Stimulated activated CD8-positive, alpha-beta memory T cell treated with anti-CD3 and anti-CD28 coated beads, Interleukin-7, amount 100 ng/mL, for 24 hours (primary cell): Measurements from ENCODE around the gene KRTAP4-9.
"Not testable (repeated sequence)": the region's sequence is repeated elsewhere in the genome, so short reads cannot be mapped to it uniquely, and the experiment has no call there.

Experiments
- DNase-seq: peaks from one replicate; pipeline ENCODE4 v3.0.0-alpha.2; 2020; ENCODE audit warnings: low read depth

Gene KRTAP4-9

DNA sequence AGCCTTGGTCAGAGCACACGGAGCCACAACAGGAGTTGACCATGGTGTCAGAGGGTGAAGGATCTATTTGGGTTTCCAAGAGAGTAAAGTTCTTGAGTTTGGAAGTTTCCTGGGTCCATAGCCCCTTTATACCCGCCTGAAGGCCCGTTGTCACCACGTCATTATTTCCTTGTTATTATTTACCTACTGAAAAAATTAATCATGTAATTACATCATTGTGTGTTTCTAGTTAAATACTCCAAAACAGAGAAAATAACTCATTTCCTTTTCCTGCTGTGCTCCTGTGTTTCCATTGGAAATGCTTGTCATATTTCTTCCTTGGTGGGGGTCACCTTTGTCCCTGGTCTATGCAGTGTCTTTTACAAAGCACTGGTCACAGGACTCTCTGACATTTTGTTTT, 7.1 kb upstream of the KRTAP4-9 start, which contains the start of gene KRTAP4-8:
KRTAP4-8 (minus strand) TSS at position 101 of the 400 bp plus-strand sequence; CDS start at position 43, 58 bp downstream.
- no peak for DNase-seq

DNA sequence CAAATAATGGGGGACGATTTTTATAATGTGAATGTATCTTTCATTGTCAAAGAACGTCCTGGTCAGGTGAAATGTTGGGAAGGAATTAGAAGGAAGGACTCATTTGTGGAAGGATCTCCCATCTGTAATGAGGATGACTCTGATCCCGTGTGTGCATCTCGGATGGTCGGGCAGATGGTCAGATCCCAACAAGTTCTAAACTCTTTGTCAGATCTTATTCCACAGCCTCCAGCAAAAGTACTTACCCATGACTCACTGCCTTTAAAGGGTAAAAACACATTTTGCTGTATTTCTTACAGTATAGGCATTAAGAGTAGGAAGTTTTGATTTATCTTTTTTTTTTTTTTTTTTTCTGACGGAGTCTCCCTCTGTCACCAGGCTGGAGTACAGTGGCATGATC, 6.7 kb upstream of the KRTAP4-9 start:
- no peak for DNase-seq

DNA sequence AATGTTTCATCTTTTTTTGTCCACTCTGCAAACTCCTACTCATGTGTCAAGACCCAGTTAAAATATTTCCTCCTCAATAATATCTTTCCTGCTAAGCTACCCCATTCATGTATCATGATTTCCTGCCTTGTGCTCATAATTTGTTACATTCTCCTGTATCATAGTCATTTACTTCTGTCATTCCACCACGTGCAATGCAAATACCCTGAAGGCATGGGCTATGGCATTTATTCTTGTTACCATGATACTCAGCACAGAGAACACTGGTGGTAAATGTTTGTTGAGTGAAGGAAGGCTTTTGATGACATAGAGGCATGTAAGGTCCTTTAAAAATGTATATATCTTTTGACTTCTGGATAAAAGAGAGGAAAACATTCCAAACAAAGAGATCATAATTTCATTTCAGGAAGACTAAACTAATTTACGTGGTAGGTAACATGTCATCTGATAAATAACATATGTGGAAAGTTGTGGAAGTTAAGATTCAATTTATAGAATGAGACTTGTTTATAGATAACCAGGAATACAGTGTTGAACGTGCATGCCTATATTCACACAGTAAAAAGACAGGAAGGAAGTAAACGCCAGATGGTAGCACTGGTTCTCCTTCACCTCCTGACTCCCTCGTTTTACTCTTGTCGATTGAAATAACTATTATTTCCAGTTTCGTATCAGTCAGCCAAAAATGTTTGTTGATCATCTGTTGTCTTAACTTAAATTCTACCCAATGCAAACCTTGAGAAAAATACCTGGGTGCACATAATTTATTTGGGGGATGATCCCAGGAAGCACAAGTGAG, 5.3 kb upstream of the KRTAP4-9 start:
- DNase-seq, result not testable (repeated sequence)

DNA sequence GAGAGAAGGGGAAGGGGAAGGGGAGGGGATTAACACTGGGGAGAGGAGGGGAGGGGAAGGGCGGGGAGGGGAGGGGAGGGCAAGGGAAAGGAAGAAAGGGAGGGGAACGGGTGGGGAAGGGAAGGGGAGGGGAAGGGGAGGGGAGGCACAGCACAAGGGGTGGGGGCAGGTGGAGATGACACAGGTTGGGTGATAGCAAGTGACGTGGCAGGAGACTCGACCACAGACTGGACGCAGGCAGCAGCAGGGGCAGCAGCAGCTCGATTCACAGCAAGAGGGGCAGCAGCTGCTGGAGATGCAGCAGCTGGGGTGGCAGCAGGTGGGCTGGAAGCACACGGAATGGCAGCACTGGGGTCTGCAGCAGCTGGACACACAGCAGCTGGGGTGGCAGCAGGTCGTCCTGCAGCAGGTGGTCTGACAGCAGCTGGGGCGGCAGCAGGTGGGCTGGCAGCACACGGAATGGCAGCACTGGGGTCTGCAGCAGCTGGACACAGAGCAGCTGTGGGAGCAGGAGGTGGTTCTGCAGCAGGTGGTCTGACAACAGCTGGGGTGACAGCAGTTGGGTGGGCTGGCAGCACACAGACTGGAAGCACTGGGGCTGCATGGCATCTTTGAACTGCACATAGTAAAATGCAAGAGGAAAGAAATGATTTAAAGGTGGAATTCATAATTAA, 3.5 kb upstream of the KRTAP4-9 start, which contains the start of gene KRTAP4-16:
KRTAP4-16 (minus strand) TSS at position 624 of the 674 bp plus-strand sequence; CDS start at position 624, 0 bp downstream.
- DNase-seq, result no peak

DNA sequence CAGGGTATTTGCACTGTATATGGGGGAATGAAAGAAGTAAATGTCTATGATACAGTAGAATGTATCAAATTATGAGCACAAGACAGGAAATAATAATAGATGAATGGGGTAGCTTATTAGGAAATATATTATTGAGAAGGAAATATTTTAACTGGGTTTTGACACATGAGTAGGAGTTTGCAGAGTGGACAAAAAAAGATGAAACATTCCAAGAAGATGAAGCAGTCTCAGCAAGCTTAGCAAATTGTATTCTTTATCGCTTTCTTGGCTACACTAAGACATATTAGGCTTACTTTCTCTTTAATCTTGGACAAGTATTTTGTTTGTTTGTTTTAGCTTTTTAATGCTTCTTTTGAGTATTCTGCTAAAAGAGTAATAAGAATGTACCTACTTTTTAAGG, 1.3 kb upstream of the KRTAP4-9 start:
- no peak for DNase-seq

DNA sequence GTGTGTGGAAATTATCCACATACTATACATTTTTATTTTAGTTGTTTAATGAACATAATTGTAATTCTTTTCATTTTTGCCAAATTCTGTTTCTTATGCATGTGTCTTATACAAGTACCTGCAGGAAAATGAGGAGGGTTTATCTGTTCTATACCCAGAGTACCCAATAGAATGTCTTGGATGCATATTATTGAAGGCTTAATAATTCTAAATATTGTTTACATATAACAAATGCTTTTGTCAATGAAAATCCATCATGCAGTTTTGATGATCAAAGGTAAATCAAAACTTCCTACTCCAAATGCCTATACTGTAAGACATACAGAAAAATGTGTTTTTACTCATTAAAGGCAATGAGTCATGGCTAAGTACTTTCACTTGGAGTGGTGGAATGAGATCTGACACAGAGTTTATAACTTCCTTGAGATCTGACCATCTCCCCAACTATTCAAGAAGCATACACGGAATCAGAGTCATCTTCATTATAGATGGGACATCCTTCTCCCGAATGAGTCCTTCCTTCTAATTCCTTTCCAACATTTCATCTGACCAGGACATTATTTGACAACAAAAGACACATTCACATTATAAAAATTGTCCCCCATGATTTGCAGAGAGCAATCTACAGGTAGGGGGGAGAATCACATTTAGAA, 677 bp upstream of the KRTAP4-9 start:
- not testable (repeated sequence) for DNase-seq

DNA sequence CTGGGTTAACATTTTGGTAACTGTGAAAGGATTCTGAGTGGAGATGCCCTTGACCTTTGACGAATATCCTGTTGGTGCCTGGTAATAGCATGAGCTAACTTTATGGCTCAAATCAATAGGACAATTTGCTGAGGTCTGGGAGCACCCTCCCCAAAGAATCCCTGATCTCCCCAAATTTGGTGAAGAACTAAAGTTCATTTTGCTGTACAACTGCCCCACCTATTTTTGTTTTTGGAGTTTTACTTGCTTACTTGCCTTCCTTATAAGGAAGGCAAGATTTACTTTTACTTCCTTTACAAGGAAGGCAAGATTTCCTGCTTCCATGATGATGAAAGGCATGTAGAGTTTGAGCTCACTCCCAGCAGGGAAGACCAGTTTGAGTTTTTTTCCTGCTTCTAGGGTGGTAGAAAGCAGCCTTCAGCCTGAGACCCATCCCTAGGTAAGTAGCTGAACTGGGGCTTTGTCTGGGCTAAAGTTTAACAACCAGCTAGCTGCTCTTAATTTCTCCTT, 2.8 kb downstream of the KRTAP4-9 start:
- no peak for DNase-seq

DNA sequence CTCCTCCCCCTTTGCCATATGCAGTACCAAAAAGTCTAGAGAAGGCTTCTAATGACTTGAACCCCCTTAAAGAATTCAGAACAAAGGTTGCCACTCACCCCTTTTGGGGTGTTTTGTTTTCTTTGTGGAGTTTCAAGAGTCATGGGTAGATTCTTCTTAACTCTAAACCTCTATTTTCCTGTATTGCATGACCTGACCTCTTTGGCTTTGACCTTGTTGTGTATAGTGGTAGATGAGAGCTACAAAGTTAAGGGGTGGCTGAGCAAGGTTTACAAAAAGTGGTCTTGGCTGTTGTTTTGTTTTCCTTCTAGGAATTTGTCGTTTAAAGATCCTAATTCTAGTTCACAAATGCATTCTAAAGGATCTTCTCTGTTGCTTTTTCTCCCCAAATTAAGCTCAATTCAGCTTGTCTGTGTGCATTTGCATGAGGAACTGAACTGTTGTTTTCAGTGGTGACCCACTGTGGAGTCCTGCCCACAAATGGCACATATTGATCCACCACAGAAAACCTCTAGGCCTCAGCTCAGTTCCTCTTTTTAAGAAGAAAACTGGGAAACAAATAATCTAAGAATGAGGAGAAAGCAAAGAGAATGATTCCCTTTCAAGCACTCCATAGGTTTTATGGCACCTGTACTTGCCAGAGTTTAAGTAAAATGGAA, 3.7 kb downstream of the KRTAP4-9 start:
- DNase-seq, result not testable (repeated sequence)

DNA sequence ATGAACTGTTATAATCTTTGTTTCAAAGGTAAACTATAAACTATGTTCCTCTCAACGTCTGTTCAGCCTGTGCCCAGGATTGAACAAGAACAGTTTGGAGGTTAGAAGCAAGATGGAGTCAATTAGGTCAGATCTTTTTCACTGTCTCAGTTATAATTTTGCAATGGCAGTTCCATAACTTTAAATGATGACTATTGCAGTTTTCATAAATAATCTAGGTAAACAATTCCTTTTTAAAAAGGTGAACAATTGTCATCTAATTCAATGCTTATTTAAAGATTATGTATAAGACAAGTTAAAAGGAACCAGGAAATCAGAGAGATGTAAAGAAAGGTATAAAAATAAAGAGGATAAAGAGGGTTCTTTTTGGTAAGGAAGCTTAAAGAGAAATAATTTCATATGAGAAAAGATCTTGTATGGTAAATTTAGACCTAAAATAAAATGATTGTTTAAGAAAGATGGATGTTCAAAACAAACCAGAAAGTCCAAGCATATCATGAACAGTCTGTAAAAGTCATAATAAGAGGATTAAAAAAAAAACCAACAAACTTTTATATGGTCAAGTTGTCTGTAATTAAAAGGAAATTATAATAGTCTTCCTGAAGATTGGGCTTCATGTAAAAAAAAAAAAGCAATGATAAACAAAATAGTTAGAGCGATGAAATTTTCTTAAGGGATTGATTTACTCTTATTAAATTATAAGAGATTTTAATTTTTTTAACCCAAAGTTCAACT, 6.1 kb downstream of the KRTAP4-9 start:
- no peak for DNase-seq

DNA sequence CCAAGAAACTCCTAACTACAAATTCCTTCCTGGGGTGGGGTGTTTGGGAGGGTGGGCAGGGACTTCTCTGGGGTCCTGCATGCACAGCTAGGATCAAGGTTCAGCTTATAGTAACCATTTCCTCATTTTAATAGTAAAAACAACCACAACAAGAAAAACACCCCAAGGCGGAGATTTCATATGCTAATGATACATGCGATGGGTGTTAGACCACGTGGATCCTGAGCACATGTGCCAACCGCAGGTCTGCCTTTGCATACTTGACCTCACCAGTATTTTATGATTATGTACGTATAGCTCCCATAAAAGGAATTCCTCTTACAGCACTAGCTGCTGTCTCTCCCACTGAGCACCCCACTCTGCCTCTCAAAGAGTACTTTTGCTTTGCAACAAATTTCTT, 11.1 kb downstream of the KRTAP4-9 start:
- no peak for DNase-seq

DNA sequence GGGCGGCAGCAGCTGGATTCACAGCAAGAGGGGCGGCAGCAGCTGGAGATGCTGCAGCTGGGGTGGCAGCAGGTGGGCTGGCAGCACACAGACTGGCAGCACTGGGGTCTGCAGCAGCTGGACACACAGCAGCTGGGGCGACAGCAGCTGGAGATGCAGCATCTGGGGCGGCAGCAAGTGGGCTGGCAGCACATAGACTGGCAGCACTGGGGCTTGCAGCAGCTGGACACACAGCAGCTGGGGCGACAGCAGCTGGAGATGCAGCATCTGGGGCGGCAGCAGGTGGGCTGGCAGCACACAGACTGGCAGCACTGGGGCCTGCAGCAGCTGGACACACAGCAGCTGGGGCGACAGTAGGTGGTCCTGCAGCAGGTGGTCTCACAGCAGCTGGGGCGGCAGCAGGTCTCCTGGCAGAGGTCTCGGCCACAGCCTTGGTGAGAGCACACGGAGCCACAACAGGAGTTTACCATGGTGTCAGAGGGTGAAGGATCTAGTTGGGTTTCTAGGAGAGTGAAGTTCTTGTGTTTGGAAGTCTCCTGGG, 12.7 kb downstream of the KRTAP4-9 start, which contains the start of gene KRTAP4-11:
KRTAP4-11 (minus strand) TSS at position 528 of the 541 bp plus-strand sequence; CDS start at position 470, 58 bp downstream.
- not testable (repeated sequence) for DNase-seq

DNA sequence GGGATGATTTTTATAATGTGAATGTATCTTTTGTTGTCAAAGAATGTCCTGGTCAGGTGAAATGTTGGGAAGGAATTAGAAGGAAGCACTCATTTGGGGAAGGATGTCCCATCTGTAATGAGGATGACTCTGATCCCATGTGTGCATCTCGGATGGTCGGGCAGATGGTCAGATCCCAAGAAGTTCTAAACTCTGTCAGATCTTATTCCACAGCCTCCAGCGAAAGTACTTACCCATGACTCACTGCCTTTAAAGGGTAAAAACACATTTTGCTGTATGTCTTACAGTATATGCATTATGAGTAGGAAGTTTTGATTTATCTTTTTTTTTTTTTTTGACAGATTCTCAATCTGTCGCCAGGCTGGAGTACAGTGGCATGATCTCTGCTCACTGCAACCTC, 13.5 kb downstream of the KRTAP4-9 start:
- no peak for DNase-seq

DNA sequence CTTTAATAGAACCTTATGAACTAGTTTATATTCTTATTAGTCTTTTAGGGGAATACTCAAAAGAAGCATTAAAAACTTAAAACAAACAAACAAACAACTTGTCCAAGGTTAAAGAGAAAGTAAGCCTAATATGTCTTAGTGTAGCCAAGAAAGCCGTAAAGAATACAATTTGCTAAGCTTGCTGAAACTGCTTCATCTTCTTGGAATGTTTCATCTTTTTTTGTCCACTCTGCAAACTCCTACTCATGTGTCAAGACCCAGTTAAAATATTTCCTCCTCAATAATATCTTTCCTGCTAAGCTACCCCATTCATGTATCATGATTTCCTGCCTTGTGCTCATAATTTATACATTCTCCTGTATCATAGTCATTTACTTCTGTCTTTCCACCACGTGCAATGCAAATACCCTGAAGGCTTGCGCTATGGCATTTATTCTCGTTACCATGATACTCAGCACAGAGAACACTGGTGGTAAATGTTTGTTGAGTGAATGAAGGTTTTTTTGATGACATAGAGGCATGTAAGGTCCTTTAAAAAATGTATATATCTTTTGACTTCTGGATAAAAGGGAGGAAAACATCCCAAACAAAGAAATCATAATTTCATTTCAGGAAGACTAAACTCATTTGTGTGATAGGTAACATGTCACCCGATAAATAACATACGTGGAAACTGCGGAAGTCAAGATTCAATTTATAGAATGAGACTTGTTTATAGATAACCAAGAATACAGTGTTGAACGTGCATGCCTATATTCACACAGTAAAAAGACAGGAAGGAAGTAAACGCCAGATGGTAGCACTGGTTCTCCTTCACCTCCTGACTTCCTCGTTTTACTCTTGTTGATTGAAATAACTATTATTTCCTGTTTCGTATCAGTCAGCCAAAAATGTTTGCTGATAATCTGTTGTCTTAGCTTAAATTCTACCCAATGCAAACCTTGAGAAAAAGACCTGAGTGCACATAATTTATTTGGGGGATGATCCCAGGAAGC, 14.8 kb downstream of the KRTAP4-9 start:
- not testable (repeated sequence) for DNase-seq

DNA sequence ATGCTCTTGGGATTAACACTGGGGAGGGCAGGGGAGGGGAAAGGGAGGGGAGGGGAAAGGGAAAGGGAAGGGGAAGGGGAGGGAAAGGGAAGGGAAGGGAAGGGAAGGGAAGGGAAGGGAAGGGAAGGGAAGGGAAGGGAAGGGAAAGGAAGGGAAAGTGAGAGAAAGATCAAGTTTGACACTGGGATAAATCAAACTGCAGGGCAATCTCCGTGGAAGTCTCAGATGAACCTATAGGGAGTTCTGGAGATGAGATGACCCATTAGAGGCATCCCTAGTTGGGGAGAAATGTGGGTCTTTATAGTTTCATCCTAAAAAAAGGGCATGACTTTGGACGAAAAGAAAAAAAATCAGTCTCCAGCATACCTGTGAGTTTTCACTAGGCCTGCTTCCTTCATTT, 16.6 kb downstream of the KRTAP4-9 start:
- no peak for DNase-seq

DNA sequence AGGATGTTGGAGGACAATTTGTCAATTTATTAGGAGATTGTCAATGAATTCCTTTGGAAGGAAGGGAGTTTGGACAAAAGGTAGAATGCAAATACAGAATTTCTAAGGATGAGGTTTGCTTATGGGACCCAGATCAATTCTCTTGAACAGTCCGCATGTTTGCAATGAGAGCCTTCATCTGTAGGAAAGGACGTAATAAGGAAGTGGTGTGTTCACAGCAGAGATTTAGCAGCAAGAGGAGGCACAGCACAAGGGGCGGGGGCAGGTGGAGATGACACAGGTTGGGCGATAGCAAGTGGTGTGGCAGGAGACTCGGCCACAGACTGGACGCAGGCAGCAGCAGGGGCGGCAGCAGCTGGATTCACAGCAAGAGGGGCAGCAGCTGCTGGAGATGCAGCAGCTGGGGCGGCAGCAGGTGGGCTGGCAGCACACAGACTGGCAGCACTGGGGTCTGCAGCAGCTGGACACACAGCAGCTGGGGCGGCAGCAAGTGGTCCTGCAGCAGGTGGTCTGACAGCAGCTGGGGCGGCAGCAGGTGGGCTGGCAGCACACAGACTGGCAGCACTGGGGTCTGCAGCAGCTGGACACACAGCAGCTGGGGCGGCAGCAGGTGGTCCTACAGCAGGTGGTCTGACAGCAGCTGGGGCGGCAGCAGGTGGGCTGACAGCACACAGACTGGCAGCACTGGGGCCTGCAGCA, 18.3 kb downstream of the KRTAP4-9 start:
- DNase-seq, result not testable (repeated sequence)

DNA sequence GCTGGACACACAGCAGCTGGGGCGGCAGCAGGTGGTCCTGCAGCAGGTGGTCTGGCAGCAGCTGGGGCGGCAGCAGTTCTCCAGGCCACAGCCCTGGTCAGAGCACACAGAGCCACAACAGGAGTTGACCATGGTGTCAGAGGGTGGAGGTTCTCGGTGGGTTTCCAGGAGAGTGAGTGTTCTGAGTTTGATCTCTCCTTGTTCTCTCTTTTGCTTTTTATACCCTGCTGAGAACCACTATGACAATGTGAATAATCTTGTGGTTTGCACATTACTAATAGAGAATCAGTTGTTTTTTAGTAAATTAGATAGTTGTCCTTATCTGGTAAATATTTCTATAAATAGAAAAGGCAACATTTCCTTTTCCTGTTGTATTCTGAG, 18.8 kb downstream of the KRTAP4-9 start, which contains the start of gene KRTAP4-12:
KRTAP4-12 (minus strand) TSS at position 192 of the 381 bp plus-strand sequence; CDS start at position 132, 60 bp downstream.
- not testable (repeated sequence) for DNase-seq

DNA sequence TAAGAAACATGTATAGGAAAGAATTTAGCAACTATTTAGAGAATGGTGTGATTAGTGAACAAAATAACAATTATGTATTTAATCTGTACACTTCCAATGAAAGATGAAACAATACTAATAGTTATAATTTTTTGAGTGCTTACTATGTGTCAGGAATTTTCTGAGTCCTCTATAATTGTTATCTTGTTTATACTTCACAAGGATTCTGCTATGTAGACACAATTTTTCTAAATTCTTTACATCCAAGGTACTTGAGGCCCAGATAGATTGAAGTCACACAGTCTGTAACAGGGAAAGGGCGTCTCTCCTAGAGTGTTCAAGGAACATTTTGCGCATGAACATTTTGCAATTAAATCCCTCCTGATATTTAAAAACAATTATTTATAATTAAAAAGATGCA, 19.9 kb downstream of the KRTAP4-9 start:
- DNase-seq, result no peak

DNA sequence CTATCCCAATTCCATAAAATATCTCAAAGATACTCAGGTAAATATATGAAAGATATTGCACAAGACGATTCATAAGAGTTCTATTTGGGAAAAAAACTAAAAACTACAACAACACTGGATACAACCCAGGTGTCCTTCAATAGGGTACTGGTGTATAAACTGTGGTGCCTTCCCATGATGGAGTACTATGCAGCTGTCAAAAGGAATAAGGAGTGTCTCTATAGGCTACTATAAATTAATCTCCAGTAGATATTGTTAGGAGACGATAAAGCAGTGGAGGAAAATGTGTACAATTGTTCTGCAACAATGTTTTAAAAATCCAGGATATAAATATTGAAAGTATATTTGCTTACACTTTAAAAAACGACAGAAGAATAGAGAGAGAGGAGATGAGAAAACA, 21.2 kb downstream of the KRTAP4-9 start:
- DNase-seq, result no peak

DNA sequence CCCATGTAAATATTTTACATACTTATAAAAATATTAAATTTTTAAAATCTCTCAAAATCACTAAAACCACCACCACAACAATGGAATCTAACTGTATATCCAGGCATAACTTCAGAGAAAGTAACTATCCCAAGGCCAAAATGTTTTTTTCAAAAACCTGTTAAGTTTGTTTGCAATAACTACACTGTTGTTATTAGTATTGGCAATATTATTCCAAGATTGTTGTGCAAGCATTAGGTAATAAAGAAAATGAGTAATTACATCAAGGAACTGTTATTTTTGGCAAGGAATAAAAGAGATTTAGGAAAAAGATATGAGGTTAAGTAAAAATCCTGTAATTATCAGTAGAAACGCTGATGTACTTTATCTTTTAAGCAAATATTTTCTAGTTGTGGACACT, 22.2 kb downstream of the KRTAP4-9 start:
- DNase-seq, result no peak
